HUDEP-2 (cell line): ENCODE data around the gene MAZ.
"Not testable (repeated sequence)": the region's sequence is repeated elsewhere in the genome, so short reads cannot be mapped to it uniquely, and the experiment has no call there.

Experiments used
- DNase-seq, 76 experiments: peaks; one replicate each; lab custom pipeline; 2025; ENCODE audit not compliant: unreplicated experiment in 76 of 76; lab: John Stamatoyannopoulos, UW

MAZ gene

DNA sequence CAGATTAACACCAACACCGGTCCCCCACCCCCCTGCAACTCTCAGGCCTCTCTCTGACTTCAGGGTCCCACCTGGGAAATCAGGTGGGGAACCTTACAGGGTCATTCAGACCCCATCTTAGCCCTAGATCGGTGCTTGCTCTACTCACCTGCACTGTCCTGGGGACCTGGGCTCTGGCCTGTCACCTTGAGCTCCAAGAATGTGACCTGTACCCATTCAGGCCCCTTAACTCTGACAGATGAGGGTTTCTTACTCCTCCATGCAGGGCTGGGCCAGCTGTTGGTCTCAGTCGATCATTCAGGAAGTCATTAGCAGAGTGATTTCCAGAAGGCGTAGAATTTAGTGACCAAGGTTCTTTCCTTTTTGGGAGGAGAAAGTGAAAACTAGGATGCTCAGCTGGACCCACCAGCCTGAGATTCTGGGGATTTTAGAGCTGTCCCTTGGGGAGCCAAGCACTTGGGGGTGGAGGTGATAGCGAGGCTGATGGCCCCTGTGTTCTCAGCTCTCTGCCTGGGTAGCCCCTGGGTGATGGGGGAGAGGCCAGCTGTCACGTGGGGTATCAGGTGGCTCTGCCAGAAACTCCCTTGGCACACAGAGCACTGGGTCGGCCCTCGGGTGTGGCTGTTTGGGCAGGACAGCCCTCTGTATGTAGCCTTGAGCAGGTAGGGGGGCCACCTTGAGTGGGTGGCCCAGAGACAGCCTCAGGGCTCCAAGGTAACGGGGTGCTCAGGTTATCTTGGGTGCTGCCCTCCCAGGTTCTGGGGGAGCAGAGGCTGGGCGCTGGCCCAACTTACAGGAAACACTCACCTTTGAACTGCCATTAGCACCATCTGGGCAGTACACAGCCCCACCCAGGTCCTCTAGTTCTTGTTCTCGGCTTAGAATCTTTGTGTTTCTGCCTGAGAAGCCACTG is 14.7 kb downstream of the MAZ start:
- peak in 24 of 76 experiments; percentile 4 to 51 (median 16) for DNase-seq

DNA sequence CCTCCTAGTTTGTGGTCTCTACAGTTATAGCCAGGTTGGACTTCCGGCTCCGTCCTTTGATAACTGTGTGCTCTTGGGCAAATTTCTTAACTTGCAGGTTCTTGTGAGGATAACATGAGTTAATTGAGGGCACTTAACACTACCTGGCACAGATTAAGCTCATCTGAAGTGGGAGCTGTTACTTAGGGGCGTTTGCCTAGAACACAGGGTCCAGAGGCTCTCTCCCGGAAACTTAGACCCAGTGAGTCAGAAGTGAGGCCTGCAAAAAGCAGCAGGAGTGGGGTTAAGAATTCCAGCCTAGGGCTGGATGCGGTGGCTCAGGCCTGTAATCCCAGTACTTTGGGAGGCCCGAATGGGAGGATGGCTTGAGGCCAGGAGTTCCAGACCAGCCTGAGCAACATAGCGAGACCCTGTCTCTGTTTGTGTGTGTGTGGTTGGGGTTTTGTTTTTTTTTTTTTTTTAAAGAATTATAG is 15.3 kb downstream of the MAZ start:
- no peak for DNase-seq

DNA sequence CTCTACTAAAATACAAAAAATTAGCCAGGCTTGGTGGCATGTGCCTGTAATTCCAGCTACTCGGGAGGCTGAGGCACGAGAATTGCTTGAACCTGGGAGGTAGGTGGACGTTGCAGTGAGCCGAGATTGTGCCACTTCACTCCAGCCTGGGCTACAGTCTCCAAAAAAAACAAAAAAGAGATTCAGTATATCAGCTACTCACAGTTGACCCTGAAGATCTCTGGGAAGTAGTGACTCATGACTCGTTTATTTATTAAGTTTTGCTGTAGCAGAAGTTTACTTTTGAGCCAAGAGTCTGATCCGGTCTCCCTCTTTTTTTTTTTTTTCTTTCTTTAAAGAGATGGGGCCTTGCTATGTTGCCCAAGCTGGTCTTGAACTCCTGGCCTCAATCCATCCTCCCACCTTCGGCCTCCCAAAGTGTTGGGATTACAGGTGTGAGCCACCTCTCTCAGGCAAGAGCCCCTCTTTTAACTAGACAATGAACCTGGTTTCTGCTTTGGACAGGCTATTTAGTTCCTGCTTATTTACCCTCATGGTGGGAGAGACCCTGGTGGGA is 18.3 kb downstream of the MAZ start:
- DNase-seq, result no peak

DNA sequence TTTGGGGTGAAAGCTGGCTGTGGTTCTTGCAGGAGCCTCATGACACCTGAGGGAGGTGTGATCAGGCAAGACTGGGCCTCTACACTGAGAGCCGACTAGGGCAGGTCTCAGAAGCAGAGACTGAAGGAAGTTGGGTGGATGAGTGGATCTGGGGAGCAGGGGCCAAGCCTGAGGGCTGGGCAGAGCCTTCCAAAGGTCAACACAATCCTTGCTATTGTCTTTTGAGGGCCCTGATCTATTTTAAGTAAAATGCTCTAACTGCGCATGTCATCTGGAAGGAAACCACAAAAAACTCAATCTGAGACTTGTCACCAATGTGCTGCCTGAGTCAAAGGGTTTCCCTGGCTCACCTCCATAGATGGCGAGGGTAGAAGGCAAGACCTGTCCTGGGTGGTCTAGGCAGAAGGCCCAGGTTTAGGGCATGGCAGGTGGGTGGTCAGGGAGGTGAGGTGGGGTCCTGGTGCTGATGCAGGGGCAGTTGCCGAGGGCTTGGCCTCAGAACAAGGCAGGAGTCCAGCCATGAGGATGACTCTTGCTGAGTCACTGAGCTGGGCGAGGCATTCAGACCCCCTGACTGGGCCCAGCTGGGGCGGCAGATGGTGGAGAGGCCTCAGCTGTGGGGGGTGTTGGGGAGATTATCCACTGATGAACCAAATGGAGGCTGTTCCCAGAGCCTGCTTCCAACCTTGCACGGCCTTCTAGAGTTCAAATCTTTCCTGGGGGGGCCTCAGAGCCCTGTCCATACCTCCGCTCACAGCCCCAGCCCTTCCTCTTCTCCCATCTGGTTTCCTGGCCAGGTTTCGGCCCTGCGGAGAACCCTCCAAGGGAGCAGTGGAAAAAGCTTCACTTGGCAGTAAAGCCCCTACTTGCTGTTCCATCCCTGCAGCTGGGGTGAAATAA is 19.1 kb downstream of the MAZ start:
- no peak for DNase-seq

DNA sequence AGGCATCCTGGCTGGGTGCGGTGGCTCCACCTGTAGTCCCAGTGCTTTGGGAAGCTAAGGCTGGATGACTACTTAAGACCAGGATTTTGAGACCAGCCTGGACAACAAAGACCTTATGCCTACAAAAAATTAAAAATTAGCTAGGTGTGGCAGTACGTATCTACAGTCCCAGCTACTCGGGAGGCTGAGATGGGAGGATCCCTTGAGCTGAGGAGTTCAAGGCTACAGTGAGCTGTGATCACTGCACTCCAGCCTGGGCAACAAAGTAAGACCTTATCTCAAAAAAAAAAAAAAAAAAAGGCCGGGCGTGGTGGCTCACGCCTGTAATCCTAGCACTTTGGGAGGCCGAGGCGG is 20.0 kb downstream of the MAZ start:
- DNase-seq, result no peak

DNA sequence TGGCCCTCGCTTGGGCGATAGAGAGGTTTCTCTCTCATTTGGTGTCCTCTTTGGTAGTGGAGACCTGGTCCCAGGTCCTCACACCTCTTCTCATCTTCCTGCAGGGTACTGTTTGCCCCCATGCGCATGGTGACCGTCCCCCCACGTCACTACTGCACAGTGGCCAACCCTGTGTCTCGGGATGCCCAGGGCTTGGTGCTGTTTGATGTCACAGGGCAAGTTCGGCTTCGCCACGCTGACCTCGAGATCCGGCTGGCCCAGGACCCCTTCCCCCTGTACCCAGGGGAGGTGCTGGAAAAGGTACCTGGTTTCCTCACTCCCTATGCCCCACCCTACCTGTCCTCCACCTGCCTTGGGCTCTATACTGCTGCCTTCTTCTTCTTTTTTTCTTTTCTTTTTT is 24.4 kb downstream of the MAZ start:
- no peak for DNase-seq

DNA sequence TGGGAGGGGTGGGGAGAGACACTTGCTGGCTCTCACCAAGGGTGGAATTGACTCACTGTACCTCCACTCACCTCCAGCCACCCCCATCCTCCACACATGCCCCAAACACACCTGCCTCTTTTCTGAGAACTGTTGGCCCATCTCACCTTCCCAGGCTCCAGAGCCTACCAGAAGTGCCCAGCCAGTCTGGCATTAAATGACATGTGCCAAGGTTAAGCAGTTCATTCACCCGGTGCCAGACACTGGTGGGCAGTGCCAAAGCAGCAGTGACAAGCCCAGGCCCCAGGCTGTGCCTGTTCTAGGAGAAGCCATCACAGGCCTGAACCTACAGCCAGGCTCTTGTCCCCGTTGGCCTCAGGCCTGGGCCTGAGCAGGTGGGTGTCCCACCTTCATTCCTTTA is 25.2 kb downstream of the MAZ start:
- DNase-seq, result no peak

DNA sequence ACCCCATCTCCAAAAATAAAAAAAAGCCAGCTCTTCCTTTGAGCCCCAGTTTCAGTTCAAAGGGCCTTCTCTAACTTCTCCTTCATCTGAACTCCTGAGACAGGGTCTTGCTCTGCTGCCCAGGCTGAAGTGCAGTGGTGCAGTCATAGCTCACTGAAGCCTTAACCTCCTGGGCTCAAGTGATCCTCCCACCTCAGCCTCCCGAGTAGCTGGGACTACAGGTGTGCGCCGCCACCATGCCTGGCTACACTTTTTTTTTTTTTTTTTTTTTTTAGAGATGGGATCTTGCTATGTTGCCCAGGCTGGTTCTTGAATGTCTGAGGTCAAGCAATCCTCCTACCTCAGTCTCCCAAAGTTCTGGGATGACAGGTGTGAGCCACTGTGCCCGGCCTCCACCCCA is 26.9 kb downstream of the MAZ start:
- DNase-seq, result not testable (repeated sequence)

DNA sequence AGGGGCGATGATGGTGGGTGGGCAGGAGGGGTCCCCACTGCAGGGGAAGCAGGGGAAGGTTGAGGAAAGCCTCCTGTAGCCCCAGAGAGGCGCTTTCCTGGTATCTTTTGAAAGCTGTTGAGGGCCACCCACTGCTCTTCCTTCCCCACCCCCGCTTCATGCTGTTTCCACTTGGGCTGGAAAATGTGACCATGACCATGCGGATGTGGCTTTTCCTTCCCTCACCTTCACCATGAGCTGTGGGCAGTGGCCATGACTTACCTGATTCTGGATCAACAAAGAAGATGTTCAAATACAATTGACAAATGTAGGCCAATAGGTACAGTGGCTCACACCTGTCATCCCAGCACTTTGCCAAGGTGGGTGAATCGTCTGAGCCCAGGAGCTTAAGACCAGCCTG is 27.8 kb downstream of the MAZ start:
- DNase-seq, result no peak

DNA sequence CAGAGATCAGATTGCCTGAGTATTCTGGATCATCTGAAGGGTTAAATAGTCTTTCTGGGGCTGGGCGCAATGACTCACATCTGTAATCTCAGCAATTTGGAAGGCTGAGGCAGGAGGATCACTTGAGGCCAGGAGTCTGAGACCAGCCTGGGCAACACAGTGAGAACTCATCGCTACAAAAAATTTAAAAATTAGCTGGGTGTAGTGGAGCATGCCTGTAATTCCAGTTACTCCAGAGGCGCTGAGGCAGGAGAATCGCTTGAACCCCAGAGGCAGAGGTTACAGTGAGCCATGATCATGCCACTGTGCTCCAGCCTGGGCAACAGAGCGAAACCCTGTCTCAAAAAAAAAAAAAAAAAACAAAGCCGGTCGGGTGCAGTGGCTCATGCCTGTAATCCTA is 29.6 kb downstream of the MAZ start:
- DNase-seq, result no peak

DNA sequence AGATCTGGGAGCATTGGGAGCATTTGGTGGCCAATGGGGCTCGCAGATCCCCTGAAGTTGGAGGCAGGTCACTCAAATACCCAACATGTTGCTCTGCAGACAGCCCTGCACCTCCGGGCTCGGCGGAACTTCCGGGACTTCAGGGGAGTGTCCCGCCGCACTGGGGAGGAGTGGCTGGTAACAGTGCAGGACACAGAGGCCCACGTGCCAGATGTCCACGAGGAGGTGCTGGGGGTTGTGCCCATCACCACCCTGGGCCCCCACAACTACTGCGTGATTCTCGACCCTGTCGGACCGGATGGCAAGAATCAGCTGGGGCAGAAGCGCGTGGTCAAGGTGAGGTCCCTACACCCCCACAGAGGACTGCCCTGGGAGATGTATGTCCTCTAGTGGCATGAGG is 30.3 kb downstream of the MAZ start:
- DNase-seq, result no peak

DNA sequence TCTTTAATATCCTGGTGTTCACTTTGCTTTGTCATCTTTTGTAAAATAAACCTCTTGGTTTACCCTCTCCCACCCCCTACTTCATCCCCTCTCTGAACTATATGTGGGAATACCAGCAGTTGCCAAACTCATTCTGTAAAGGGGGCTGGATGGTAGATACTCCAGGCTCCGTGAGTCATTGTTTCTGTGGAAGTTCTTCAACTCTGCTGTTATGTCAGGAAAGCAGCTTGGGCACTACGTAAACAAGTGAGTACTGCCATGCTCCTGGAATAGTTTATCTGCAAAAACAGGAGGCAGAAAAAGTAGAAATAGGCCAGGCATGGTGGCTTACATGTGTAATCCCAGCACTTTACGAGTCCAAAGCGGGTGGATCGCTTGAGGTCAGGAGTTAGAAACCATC is 31.5 kb downstream of the MAZ start:
- no peak for DNase-seq

DNA sequence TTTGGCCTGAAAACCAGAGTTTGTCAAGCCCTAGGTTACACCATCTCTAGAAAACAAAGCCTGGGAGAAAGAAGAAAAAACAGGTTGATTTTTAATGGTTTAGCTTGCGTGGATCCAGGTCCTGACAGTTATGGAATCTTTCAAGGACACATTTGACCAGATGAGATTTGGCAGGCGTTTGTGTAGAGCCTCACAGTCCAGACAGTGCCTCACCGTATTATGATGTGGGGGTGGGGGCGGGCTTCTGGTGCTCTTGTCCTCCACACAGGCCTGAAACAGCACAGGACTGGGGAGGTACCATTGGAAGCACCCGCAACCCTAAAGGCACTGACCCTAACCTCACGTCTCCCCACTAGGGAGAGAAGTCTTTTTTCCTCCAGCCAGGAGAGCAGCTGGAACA is 33.5 kb downstream of the MAZ start:
- DNase-seq, result no peak

DNA sequence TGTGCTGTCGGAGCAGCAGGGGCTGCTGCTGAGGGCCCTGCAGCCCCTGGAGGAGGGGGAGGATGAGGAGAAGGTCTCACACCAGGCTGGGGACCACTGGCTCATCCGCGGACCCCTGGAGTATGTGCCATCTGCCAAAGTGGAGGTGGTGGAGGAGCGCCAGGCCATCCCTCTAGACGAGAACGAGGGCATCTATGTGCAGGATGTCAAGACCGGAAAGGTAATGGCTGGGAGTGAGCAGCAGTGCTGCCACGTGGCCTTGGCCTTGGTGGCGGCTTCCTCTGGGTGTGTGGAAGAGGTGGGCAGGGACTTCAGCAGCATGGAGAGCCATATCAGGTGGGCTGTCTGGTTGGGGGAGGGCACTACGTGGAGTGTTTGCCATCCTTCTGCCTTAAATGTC is 33.9 kb downstream of the MAZ start:
- no peak for DNase-seq

DNA sequence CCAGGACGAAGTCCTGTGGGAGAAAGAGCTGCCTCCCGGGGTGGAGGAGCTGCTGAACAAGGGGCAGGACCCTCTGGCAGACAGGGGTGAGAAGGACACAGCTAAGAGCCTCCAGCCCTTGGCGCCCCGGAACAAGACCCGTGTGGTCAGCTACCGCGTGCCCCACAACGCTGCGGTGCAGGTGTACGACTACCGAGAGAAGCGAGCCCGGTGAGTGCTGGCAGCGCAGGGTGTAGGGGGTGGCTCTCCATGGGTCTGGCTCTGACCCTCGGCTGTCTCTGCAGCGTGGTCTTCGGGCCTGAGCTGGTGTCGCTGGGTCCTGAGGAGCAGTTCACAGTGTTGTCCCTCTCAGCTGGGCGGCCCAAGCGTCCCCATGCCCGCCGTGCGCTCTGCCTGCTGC is 35.3 kb downstream of the MAZ start:
- DNase-seq, result no peak

DNA sequence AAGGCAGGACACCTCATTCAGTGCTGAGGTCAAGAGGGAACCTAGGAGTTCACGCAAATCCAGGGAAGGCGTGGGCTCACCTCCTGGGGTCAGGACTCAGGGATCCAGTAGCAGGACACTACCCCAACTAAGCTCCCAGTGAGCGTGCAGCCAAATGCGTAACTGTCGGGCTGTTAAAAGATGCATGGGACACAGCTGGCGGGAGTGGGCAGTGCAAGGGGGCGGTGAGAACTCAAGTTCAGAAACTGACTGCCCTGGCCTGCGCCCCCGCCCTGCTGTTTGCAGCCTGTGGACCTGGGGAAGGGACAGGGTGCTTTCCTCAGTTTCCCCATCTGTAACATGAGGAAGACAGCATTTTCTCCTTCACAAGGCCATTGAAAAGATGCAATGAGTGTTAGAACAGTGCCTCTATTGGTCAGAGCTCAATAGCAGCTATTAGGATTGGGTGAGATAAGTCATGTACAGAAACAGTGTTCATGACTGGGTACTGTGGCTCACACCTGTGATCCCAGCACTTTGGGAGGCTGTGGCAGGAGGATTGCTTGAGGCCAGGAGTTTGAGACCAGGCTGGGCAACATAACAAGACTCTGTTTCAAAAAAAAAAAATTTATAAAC is 36.5 kb downstream of the MAZ start:
- DNase-seq, result peak in 1 of 76 experiments; percentile 12

DNA sequence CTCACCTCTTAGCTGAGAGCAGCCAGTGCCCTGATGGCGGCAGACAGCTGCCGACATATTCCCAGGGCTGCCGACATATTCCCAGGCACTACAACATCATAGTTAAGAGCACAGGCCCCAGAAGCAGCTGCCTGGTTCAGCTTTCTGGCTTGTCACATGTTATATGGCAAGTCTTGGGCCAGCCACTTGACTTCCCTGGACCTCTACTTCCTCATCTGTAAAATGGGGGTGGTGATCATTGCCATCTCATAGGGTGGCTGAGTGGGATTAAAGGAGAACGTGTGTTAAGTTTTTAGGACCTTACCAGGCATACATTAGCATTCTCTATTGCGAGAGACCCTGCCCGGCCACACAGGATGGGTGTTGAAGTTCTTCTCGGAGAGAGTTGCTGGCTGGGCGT is 37.6 kb downstream of the MAZ start:
- DNase-seq, result no peak

DNA sequence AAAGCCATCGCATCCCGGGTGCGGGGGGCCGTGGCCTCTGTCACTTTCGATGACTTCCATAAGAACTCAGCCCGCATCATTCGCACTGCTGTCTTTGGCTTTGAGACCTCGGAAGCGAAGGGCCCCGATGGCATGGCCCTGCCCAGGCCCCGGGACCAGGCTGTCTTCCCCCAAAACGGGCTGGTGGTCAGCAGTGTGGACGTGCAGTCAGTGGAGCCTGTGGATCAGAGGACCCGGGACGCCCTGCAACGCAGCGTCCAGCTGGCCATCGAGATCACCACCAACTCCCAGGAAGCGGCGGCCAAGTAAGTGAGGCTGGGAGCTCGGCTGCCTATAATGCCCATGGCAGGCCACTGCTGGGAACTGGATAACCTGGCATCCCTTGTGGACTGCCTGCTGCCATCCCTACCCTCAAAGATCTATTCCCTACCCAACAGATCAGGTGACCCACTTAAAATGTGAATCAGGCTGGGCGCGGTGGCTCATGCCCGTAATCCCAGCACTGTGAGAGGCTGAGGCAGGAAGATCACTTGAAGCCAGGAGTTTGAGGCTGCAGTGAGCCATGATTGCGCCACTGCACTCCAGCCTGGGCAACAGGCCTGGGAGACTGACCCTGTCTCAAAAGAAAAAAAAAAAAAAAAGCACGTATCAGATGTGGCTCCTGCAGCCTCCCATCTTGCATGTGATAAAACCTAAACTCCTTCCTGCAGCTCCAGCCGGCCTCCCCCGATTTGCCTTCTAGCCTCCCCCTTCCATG is 38.4 kb downstream of the MAZ start:
- DNase-seq, result no peak

DNA sequence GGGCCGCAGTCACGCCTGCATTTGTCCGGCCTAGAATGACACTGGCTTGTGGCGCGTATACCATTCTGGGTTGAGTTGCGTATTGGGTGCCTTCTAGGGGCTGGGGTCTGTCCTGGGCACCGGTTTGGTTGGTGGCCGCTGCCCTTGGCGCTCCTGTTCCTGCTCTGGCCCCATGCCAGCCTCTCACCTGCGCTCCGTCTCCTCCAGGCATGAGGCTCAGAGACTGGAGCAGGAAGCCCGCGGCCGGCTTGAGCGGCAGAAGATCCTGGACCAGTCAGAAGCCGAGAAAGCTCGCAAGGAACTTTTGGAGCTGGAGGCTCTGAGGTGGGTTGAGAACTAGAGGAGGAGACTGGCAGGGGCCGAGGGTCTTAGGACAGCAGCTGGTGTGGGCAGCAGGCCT is 39.3 kb downstream of the MAZ start:
- no peak for DNase-seq
